GM23248 (cell line): ENCODE measurements around the gene WNT7B. TPM values are rescaled to one million over a fixed set of nuclear protein-coding genes. Genes with fewer than 3 reads are reported as not detected.

Experiments used
- DNase-seq: peaks from one replicate; pipeline ENCODE4 v3.0.0-alpha.2; 2015
- H2AFZ ChIP-seq: fragments of 200-600 bp; sonication (generic); 2 replicates; pipeline ENCODE4 v1.6.1; 2016; ENCODE audit warnings: antibody characterized with exemption
- H3F3A ChIP-seq: fragments of 200-600 bp; sonication (generic); 2 replicates; pipeline ENCODE4 v1.6.1; 2016; ENCODE audit warnings: mild to moderate bottlenecking, antibody characterized with exemption, mixed run types; ENCODE audit not compliant: insufficient read depth
- H3K27ac ChIP-seq: fragments of 200-600 bp; sonication (generic); 2 replicates; pipeline ENCODE4 v1.5.1; 2016; ENCODE audit warnings: mild to moderate bottlenecking
- H3K27me3 ChIP-seq: fragments of 200-600 bp; sonication (generic); replicated peaks from 2 replicates; pipeline ENCODE4 v1.6.1; 2016; ENCODE audit warnings: mild to moderate bottlenecking; ENCODE audit not compliant: insufficient read depth
- H3K36me3 ChIP-seq: fragments of 200-600 bp; sonication (generic); 2 replicates; pipeline ENCODE4 v1.6.1; 2016; ENCODE audit warnings: low read depth, mild to moderate bottlenecking
- H3K4me1 ChIP-seq: fragments of 200-600 bp; sonication (generic); 2 replicates; pipeline ENCODE4 v1.6.1; 2016; ENCODE audit warnings: mild to moderate bottlenecking; ENCODE audit not compliant: insufficient read depth
- H3K4me2 ChIP-seq: fragments of 200-600 bp; sonication (generic); one replicate; pipeline ENCODE4 v1.6.1; 2016; ENCODE audit warnings: mild to moderate bottlenecking; ENCODE audit not compliant: unreplicated experiment
- H3K4me3 ChIP-seq: fragments of 200-600 bp; sonication (generic); 2 replicates; pipeline ENCODE4 v1.5.1; 2016; ENCODE audit warnings: mild to moderate bottlenecking
- H3K79me2 ChIP-seq: fragments of 200-600 bp; sonication (generic); 2 replicates; pipeline ENCODE4 v1.6.1; 2016; ENCODE audit warnings: mild to moderate bottlenecking; ENCODE audit not compliant: insufficient read depth
- H3K9ac ChIP-seq: fragments of 200-600 bp; sonication (generic); 2 replicates; pipeline ENCODE4 v1.6.1; 2016; ENCODE audit warnings: mild to moderate bottlenecking
- H3K9me2 ChIP-seq: fragments of 200-600 bp; sonication (generic); 2 replicates; pipeline ENCODE4 v1.6.1; 2016; ENCODE audit warnings: mixed run types, mild to moderate bottlenecking, moderate library complexity; ENCODE audit not compliant: insufficient read depth
- H3K9me3 ChIP-seq: fragments of 200-600 bp; sonication (generic); one replicate; pipeline ENCODE4 v1.6.1; 2017; ENCODE audit warnings: low read depth
- H4K20me1 ChIP-seq: fragments of 200-600 bp; sonication (generic); 2 replicates; pipeline ENCODE4 v1.6.0; 2016; ENCODE audit not compliant: insufficient read depth
- EZH2 ChIP-seq: fragments of 200-600 bp; sonication (generic); IDR thresholded peaks from 2 replicates; pipeline ENCODE4 v1.6.1; 2018; ENCODE audit warnings: antibody characterized with exemption, mild to moderate bottlenecking; ENCODE audit not compliant: insufficient read depth, poor library complexity, severe bottlenecking
- EZH2phosphoT487 ChIP-seq: fragments of 200-600 bp; sonication (generic); IDR thresholded peaks from 2 replicates; pipeline ENCODE4 v1.6.1; 2018; ENCODE audit warnings: antibody characterized with exemption, moderate library complexity, mild to moderate bottlenecking, low read depth; ENCODE audit not compliant: insufficient read depth
- WGBS, 2 experiments: methylation state at CpG; one replicate each; pipeline ENCODE4 v1.1.6; 2015 to 2017; ENCODE audit warnings: low lambda C conversion rate in 2 of 2, low coverage in 1 of 2; ENCODE audit errors: missing lambda C conversion rate in 2 of 2; 5-methylcytosine and 5-hydroxymethylcytosine counted together
- in situ Hi-C: fragments of 300-500 bp; cut with MboI; formaldehyde crosslinking; loops from 2 replicates; pipeline ENCODE4 v1.15.0; 2020
- polyA plus RNA-seq: library from polyadenylated mRNA; unstranded; fragments of >200 nt; fragmentation: Nextera tagmentation; extraction: Ambion mirVana; gene quantifications from 2 replicates; pipeline ENCODE4 v1.2.1, GENCODE V29; 2016
- total RNA-seq: library from RNA; depleted of rRNA; stranded (reverse); fragments of >200 nt; shearing (Covaris generic); gene quantifications from 2 replicates; pipeline ENCODE4 v1.2.3, GENCODE V29; 2014

The WNT7B gene
- total and polyA plus RNA-seq, 2 experiments from 2014 or later: not detected

DNA sequence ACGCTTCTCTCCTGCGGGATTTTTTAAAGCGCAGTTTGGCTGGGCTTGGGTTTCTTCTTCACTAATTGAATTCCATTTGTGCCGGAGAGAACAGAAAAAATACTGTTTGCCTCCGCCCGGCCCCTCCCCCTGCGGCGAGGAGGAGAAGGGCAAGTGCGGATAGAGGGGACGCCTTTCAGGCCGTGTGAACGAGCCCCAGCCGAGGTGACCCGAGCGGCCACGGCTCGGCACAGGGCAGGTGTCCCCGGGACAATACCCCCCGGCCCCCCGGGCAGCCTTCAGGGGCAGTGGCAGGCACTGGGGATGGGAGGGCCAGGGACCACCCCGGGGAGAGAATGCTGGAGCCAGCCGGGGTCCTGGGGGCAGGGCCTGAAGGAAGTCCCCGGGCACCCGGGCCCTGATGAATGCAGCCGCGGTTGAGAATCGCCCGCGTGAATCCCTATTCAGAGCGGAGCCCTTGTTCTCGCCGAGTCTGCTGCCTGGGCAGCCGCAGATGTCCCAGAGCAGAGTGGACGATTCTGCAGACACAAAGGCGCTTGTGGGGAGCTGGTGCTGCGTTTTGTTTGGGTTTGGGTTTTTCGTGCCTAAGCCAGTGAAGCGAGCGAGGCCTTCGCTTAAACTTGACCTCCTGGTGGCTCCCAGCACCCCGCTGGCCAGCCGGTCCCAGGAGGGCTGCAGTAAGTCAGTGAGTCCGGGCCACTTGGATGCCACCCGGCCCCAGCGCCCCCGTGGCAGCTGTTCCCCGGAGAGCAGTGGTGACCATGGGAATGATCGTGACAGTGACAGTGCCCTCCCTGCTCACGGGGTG is 96.0 kb downstream of the WNT7B start:
- H3K4me3 ChIP-seq: peak overlapping the region; percentile 33; the same call in 1 of the 2 replicates
- peak; percentile 42 for DNase-seq
- in situ Hi-C loops: no loop called here
- no peaks in the 10 kb centered on the region for H3K9me2 ChIP-seq
- 12 to 16% methylated on average over 34 to 46 of the region's 49 CpGs for WGBS, 2 experiments
- no peak overlapping the region for H3K27ac ChIP-seq
- H3K9me3 ChIP-seq: no peaks in the 10 kb centered on the region
- no peaks in the 10 kb centered on the region for H3K36me3 ChIP-seq
- peak; percentile 58 for TF ChIP-seq EZH2
- TF ChIP-seq EZH2phosphoT487: no peak
- H3K4me1 ChIP-seq: no peaks in the 10 kb centered on the region
- H3F3A ChIP-seq: no peaks in the 10 kb centered on the region
- peaks cover 53% of the 10 kb centered on the region for H3K27me3 ChIP-seq
- H3K79me2 ChIP-seq: no peaks in the 10 kb centered on the region
- H3K4me2 ChIP-seq: no peak overlapping the region
- no peak overlapping the region for H3K9ac ChIP-seq
- no peaks in the 10 kb centered on the region for H4K20me1 ChIP-seq
- no peak overlapping the region for H2AFZ ChIP-seq

DNA sequence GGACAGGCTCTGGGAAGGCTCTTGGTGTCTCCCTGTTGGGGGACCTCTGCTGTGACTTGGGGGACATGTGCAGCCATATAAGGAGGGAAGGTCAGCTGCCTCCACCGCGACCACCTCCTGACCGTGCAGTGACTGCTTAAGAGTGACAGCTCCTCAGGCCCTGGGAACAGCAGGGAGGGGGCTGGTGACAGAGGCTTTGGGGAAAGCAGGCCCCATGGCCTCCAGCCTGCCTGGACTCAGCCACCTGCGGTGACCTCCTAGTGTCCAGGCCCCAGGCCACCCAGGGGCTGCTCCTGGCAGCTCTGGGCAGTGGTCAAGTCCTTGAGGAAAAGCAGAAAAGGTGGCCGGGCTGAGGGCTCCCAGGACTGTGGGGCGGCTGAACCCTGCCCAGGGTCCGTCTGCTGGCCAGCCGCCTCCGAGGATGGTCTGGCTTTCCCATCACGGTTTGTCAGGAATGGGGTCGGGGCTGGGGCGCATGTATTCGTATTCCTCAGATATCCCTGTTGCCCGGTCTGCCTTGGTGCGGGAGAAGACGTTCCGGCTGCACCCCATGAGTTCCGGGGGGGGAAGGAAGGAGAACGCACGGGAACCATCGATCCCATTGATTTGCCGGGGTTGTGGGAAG is 96.8 kb downstream of the WNT7B start:
- Histone ChIP-seq H3K27ac (no peak overlapping the region), H3K9me2 (no peaks in the 10 kb centered on the region), H3K4me2 (no peak overlapping the region), H2AFZ (no peak overlapping the region), H3K4me3 (peak overlapping the region; percentile 33; the same call in 1 of the 2 replicates), H4K20me1 (no peaks in the 10 kb centered on the region), H3K9me3 (no peaks in the 10 kb centered on the region), H3F3A (no peaks in the 10 kb centered on the region), H3K79me2 (no peaks in the 10 kb centered on the region), H3K36me3 (no peaks in the 10 kb centered on the region), H3K9ac (no peak overlapping the region), H3K4me1 (no peaks in the 10 kb centered on the region), H3K27me3 (peaks cover 54% of the 10 kb centered on the region)
- no peak for DNase-seq
- TF ChIP-seq EZH2phosphoT487 (0 out of 2 replicates have a peak, but pooled peaks have one; percentile 25), EZH2 (no peak)
- in situ Hi-C loops: no loop called here
- WGBS, 2 experiments: 28 to 29% methylated on average over 22 of the region's 22 CpGs

DNA sequence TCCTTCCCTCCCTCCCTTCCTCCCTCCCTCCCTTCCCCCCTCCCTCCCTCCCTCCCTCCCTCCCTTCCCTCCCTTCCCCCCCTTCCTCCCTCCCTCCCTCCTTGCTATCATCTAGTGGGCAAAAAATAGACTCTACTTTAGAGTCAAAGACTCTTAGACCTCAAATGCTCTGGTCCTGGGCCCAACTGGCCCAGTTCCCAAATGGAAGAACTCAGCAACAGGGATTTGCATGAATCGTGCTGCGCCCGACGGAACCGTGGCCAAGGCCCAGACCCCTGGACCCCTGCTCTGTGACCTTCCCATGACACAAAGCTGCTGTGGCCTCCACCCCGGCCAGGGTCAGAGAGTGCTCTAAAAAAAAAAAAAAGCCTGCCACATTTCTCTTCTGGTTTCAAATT is 97.4 kb downstream of the WNT7B start:
- no peaks in the 10 kb centered on the region for H3K36me3 ChIP-seq
- H3K27me3 ChIP-seq: peaks cover 59% of the 10 kb centered on the region
- H3K79me2 ChIP-seq: no peaks in the 10 kb centered on the region
- no peak overlapping the region for H2AFZ ChIP-seq
- H3K4me3 ChIP-seq: no peak overlapping the region
- H3K9me2 ChIP-seq: no peaks in the 10 kb centered on the region
- in situ Hi-C loops: no loop called here
- no peak overlapping the region for H3K9ac ChIP-seq
- H3K4me1 ChIP-seq: no peaks in the 10 kb centered on the region
- no peaks in the 10 kb centered on the region for H4K20me1 ChIP-seq
- H3K4me2 ChIP-seq: no peak overlapping the region
- no peaks in the 10 kb centered on the region for H3K9me3 ChIP-seq
- TF ChIP-seq EZH2 (no peak), EZH2phosphoT487 (no peak)
- no peak overlapping the region for H3K27ac ChIP-seq
- H3F3A ChIP-seq: no peaks in the 10 kb centered on the region
- no peak for DNase-seq
- 55 to 56% methylated on average over 6 of the region's 6 CpGs for WGBS, 2 experiments

DNA sequence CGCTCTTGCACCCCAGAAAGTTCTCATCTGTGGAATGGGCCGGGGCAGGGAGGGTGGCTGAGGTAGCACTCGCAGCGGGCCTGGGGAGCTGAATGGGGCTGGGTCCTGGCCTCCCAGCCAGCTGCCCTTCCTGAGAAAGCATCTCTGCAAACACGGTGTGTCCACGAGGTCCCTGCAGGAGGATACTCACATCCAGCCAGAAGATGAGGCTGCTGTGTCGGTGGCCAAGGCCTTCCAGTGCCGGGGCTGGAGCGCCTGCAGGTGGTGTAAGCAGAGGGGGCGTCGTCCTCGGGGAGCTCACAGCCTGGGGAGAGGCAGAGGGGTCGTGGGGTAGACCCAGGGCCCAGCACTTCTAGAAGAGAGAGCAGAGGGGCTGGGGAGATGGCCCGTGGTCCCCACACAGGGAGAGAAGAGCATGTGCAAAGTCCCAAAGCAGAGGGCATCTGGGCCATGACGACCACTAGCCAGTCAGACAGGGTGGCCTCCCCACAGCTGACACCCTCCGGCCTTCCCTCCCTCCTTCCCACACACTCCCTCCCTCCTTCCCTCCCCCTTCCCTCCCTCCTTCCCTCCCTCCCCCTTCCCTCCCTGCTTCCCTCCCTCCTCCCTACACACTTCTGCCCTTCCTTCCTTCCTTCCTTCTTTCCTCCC is 97.9 kb downstream of the WNT7B start:
- no peaks in the 10 kb centered on the region for H3K79me2 ChIP-seq
- H2AFZ ChIP-seq: no peak overlapping the region
- H3K4me2 ChIP-seq: no peak overlapping the region
- no peaks in the 10 kb centered on the region for H4K20me1 ChIP-seq
- H3K36me3 ChIP-seq: no peaks in the 10 kb centered on the region
- peaks cover 64% of the 10 kb centered on the region for H3K27me3 ChIP-seq
- in situ Hi-C loops: no loop called here
- no peak overlapping the region for H3K27ac ChIP-seq
- H3K9me3 ChIP-seq: no peaks in the 10 kb centered on the region
- H3K4me3 ChIP-seq: no peak overlapping the region
- H3K9ac ChIP-seq: no peak overlapping the region
- 19 to 29% methylated on average over 13 to 16 of the region's 16 CpGs for WGBS, 2 experiments
- H3K9me2 ChIP-seq: no peaks in the 10 kb centered on the region
- no peaks in the 10 kb centered on the region for H3K4me1 ChIP-seq
- TF ChIP-seq EZH2phosphoT487: no peak
- TF ChIP-seq EZH2: no peak
- no peaks in the 10 kb centered on the region for H3F3A ChIP-seq
- no peak for DNase-seq
